SK-N-MC (cell line): ENCODE measurements around the gene SHROOM4.

Experiments
- EZH2 ChIP-seq: fragments of 200-600 bp; sonication (generic); IDR thresholded peaks from one replicate; pipeline ENCODE4 v1.6.1; 2017; ENCODE audit warnings: antibody characterized with exemption
- FOXP2 ChIP-seq: optimal IDR thresholded peaks from 2 replicates; pipeline ENCODE3; 2011; ENCODE audit warnings: mild to moderate bottlenecking, moderate library complexity; ENCODE audit not compliant: insufficient read depth; ENCODE audit errors: extremely low read length, control extremely low read depth
- POLR2AphosphoS5 ChIP-seq: IDR thresholded peaks from 2 replicates; pipeline ENCODE4 v1.6.1; 2012; ENCODE audit warnings: mild to moderate bottlenecking, low read depth, low read length, borderline replicate concordance

GRCh38 chrX:50615570-50616158 is 198.3 kb downstream of the SHROOM4 start:
- TF ChIP-seq EZH2 = no peak
- no peak for TF ChIP-seq POLR2AphosphoS5
- TF ChIP-seq FOXP2 = no peak
